ENCODE data around the gene MAST4. TPM values are rescaled to one million over a fixed set of nuclear protein-coding genes. Genes with fewer than 3 reads are reported as not detected.

MAST4 gene
- total RNA-seq, 2 donors from 2014 or later: 36.8 to 45.7 TPM

- no peaks in the 10 kb centered on the region for H3K36me3 ChIP-seq
- no peak for DNase-seq (ENCODE audit: low spot score)
- no peak overlapping the region for H3K4me3 ChIP-seq
- TF ChIP-seq, protein P1, sequence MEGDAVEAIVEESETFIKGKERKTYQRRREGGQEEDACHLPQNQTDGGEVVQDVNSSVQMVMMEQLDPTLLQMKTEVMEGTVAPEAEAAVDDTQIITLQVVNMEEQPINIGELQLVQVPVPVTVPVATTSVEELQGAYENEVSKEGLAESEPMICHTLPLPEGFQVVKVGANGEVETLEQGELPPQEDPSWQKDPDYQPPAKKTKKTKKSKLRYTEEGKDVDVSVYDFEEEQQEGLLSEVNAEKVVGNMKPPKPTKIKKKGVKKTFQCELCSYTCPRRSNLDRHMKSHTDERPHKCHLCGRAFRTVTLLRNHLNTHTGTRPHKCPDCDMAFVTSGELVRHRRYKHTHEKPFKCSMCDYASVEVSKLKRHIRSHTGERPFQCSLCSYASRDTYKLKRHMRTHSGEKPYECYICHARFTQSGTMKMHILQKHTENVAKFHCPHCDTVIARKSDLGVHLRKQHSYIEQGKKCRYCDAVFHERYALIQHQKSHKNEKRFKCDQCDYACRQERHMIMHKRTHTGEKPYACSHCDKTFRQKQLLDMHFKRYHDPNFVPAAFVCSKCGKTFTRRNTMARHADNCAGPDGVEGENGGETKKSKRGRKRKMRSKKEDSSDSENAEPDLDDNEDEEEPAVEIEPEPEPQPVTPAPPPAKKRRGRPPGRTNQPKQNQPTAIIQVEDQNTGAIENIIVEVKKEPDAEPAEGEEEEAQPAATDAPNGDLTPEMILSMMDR (IDR thresholded peaks at IDR 0.05): no peak
- TF ChIP-seq POLR2A (IDR thresholded peaks at IDR 0.05) (no peak), POLR2AphosphoS5 (IDR thresholded peaks at IDR 0.05) (no peak)
- H3K27ac ChIP-seq: no peak overlapping the region
- intact Hi-C loops (cut with DNase I): loop anchor here (5.0 to 10.0 kb wide), 2 partner anchors 171 to 394 kb away; no protein-coding TSS in a partner anchor
- H3K4me1 ChIP-seq (replicated peaks): no peaks in the 10 kb centered on the region
- H3K27me3 ChIP-seq (replicated peaks; ENCODE audit: insufficient read depth): no peaks in the 10 kb centered on the region
- 75% methylated on average over 1 of the region's 1 CpG for WGBS
- no peaks in the 10 kb centered on the region for H3K9me3 ChIP-seq
Observed at GRCh38 chr5:66813306-66813705, 217.1 kb downstream of the MAST4 start.

DNA sequence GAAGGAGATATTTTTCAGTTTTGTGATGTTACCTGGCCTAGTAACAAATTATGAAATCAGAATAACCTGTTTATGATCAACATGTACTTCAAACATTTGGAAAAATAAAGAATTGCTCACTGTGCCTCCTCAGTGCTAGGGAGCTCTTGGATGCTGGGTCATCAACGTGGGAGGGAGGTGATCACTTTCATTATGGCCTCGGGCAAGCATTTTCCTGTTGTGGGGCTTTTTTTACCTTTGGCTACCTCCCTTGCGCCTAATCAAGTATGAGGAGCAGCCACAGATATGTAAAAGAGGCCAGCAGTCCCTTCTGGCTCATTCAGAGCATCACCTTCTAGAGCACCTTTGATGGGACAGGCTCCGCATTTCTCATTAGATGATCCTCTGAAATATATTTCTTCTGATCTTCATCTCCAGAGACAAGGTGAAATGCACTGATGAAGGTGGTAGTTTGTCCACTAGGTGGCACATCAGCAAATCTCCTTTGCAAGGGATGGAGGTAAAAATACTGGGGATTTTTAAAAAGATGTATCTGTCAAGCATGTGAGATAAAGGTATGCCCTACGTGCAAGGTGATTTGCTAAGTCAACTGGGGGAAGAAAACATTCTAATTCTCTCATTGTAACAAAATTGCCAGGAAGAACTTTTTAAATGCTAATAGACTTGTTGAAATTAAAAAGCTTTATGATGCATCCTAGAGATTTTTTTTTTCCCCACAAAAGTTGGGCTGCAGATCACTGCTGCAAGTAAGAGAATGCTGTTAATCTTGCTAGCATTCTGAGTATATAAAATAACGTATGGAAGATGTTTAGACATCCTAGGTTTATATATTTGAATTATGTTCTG, 218.2 kb downstream of the MAST4 start:
- Histone ChIP-seq H3K27ac (no peak overlapping the region), H3K27me3 (replicated peaks; ENCODE audit: insufficient read depth) (no peaks in the 10 kb centered on the region), H3K4me1 (replicated peaks) (no peaks in the 10 kb centered on the region), H3K36me3 (no peaks in the 10 kb centered on the region), H3K9me3 (no peaks in the 10 kb centered on the region), H3K4me3 (no peak overlapping the region)
- TF ChIP-seq, protein P1 (IDR thresholded peaks at IDR 0.05): peak; percentile 36 to 76 (median 71)
- TF ChIP-seq POLR2AphosphoS5 (IDR thresholded peaks at IDR 0.05) (no peak), POLR2A (IDR thresholded peaks at IDR 0.05) (no peak)
- intact Hi-C loops (cut with DNase I): loop anchor here (2.0 to 10.0 kb wide), 3 partner anchors 170 to 393 kb away; no protein-coding TSS in a partner anchor
- WGBS: 35% methylated on average over 6 of the region's 6 CpGs
- peak; percentile 51 for DNase-seq (ENCODE audit: low spot score)

- 93% methylated on average over 5 of the region's 5 CpGs for WGBS
- H3K4me3 ChIP-seq: no peak overlapping the region
- H3K27ac ChIP-seq: no peak overlapping the region
- no peak for DNase-seq (ENCODE audit: low spot score)
- H3K4me1 ChIP-seq (replicated peaks): no peaks in the 10 kb centered on the region
- no peaks in the 10 kb centered on the region for H3K27me3 ChIP-seq (replicated peaks; ENCODE audit: insufficient read depth)
- intact Hi-C loops (cut with DNase I): loop anchor here (10.0 kb wide), 1 partner anchor 166 kb away; no protein-coding TSS in a partner anchor
- TF ChIP-seq, protein P1 (IDR thresholded peaks at IDR 0.05): no peak
- no peak for TF ChIP-seq POLR2A (IDR thresholded peaks at IDR 0.05)
- TF ChIP-seq POLR2AphosphoS5 (IDR thresholded peaks at IDR 0.05): no peak
- H3K9me3 ChIP-seq: no peaks in the 10 kb centered on the region
- H3K36me3 ChIP-seq: no peaks in the 10 kb centered on the region
Observed at GRCh38 chr5:66818304-66818934, 222.2 kb downstream of the MAST4 start.

DNA sequence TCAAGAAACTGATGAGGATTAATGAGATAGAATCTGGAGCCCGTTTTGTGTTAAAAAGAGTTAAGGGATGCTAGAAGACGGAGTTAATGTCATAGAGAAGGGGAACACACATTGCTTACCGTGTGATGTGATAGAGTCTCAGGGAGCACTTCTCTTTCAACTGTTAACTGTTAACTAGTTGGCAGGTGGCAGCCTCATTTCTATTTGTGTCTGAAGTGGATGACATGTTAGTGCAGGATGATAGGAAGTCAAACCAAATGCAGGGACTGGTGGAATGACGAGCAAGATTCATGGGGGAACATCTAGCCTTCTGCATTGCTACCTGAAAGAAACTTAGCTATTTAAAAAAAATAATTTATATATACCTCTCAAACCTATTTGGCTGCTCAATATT, 222.7 kb downstream of the MAST4 start:
- intact Hi-C loops (cut with DNase I): loop anchor here (10.0 kb wide), 1 partner anchor 166 kb away; no protein-coding TSS in a partner anchor
- 90% methylated on average over 4 of the region's 4 CpGs for WGBS
- H3K4me3 ChIP-seq: no peak overlapping the region

More for the DNA sequence above, 222.7 kb downstream of the MAST4 start:
- Histone ChIP-seq H3K4me1 (replicated peaks) (no peaks in the 10 kb centered on the region), H3K9me3 (no peaks in the 10 kb centered on the region), H3K27me3 (replicated peaks; ENCODE audit: insufficient read depth) (no peaks in the 10 kb centered on the region), H3K27ac (no peak overlapping the region), H3K36me3 (no peaks in the 10 kb centered on the region)
- no peak for DNase-seq (ENCODE audit: low spot score)
- TF ChIP-seq POLR2A (IDR thresholded peaks at IDR 0.05) (no peak), POLR2AphosphoS5 (IDR thresholded peaks at IDR 0.05) (no peak)
- TF ChIP-seq, protein P1 (IDR thresholded peaks at IDR 0.05): no peak
